HG02885 (cell line): ENCODE data around the gene ZFYVE9.
A peak's percentile ranks its signal among the peaks of the same experiment; 100 is the strongest.
"Not testable (repeated sequence)": the region's sequence is repeated elsewhere in the genome, so short reads cannot be mapped to it uniquely, and the experiment has no call there.

Experiments
- ATAC-seq: cut with Tn5 transposase; IDR thresholded peaks from one replicate; pipeline ENCODE4 v1.9.1; 2021; ENCODE audit warnings: mild to moderate bottlenecking; ENCODE audit not compliant: unreplicated experiment, poor library complexity

Gene ZFYVE9

GRCh38 chr1:52141513-52142219, at the start of gene ZFYVE9:
Gene ZFYVE9 (plus strand): TSS chr1:52142089. CDS start chr1:52233207, 91,118 bp downstream.
- peak; percentile 73 for ATAC-seq

DNA sequence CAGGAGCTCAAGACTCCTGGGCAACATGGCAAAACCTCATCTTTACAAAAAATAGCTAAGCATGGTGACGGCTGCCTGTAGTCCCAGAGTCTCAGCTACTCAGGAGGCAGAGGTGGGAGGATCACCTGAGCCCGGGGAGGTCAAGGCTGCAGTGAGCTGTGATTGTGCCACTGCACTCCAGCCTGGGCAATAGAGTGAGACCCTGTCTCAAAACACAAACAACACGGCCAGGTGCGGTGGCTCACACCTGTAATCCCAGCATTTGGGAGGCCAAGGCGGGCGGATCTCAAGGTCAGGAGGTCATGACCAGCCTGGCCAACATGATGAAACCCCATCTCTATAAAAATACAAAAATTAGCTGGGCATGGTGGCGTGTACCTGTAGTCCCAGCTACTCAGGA, 47.6 kb upstream of the ZFYVE9 start:
- ATAC-seq = not testable (repeated sequence)

DNA sequence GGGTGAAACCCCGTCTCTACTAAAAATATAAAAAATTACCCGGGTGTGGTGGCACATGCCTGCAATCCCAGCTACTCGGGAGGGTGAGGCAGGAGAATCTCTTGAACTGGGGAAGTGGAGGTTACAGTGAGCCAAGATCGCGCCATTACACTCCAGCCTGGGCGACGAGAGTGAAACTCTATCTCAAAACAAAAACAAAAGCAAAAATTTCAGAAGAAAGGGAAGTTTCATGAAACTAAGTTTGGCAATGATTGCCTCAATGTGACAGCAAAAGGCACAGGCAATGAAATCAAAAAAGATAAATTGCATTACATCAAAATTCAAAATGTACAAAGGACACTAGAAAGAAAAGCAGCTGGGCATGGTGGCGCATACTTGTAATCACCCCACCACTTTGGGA, 45.7 kb upstream of the ZFYVE9 start:
- no peak for ATAC-seq

DNA sequence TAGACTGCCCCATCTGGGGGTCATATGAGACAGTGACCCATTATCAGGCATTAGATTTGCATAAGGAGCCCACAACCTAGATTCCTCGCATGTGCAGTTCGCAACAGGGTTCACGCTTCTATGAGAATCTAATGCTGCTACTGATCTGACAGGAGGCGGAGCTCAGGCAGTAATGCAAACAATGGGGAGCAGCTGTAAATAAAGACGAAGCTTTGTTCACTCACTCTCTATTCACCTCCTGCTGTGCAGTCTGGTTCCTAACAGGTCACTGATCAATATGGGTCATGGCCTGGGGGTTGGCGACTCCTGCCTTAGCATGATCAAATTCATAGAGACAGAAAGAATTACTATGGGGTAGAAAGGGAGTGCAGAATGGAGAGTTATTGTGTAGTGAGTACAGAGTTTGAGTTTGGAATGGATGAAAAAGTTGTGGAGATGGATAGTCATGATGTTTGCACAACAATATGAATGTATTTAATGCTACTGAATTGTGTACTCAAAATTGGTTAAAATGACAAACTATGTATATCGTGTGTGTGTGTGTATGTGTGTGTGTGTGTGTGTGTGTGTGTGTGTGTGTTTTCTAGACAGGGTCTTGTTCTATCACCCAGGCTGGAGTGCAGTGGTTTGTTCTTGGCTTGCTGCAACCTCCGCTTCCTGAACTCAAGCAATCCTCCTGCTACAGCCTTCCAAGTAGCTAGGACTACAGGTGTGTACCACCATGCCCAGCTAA, 43.6 kb upstream of the ZFYVE9 start:
- ATAC-seq = no peak

- ATAC-seq = no peak
Observed at GRCh38 chr1:52102336-52103013, 39.4 kb upstream of the ZFYVE9 start.

DNA sequence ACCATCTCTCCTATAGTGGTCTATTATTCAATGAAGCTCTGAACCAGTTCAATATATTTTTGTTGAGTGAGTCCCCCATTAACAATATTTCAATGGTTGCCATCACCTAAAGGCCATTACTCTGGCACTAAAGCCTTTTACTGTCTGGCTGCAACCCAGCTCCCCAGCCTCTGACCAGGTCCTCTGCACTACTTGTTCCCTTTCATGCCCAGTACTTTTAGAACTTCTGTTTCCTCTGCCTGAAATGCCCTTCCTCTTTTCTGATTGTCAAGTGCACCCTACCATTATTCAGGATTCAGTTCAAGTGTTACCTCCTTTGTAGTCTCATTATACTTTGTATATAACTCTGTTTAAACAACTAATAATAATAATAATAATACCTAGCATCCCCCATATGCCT, 30.4 kb upstream of the ZFYVE9 start:
- no peak for ATAC-seq

DNA sequence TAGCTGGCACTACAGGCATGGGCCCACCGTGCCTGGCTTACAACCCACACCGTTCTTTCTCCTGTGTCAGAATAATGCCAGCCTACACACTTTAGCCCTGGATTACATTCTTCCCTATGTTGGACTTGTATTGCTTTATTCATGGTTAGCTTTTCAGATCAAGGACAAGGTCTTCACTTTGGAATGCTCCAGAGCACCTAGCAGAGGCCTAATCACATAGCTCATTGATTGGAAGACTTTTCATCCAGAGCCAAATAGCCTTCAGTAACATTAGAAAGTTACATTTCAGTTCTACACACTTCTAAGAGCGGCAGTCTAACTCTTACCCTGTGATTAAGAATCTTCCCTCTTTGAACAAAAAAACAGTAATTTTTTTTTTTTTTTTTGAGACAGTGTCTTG, 29.4 kb upstream of the ZFYVE9 start:
- no peak for ATAC-seq

GRCh38 chr1:52119301-52120079, 22.4 kb upstream of the ZFYVE9 start:
- no peak for ATAC-seq

- no peak for ATAC-seq
Observed at GRCh38 chr1:52122384-52122783, 19.5 kb upstream of the ZFYVE9 start.

DNA sequence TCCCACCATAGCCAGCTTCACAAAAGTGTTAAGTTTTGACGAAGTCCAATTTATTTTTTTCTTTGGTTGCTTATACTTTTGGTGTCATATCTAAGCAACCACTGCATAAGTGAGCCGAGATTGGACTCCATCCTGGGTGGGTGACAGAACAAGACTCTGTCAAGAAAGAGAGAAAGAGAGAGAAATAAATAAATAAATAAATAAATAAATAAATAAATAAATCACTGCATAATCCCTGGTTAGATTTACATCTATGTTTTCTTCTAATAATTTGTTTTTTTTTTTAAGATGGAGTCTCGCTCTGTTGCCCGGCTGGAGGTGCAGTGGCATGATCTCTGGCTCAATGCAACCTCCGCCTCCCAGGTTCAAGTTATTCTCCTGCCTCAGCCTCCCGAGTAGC, 18.3 kb upstream of the ZFYVE9 start:
- no peak for ATAC-seq

- ATAC-seq = no peak
Observed at GRCh38 chr1:52125736-52126359, 16.0 kb upstream of the ZFYVE9 start.

DNA sequence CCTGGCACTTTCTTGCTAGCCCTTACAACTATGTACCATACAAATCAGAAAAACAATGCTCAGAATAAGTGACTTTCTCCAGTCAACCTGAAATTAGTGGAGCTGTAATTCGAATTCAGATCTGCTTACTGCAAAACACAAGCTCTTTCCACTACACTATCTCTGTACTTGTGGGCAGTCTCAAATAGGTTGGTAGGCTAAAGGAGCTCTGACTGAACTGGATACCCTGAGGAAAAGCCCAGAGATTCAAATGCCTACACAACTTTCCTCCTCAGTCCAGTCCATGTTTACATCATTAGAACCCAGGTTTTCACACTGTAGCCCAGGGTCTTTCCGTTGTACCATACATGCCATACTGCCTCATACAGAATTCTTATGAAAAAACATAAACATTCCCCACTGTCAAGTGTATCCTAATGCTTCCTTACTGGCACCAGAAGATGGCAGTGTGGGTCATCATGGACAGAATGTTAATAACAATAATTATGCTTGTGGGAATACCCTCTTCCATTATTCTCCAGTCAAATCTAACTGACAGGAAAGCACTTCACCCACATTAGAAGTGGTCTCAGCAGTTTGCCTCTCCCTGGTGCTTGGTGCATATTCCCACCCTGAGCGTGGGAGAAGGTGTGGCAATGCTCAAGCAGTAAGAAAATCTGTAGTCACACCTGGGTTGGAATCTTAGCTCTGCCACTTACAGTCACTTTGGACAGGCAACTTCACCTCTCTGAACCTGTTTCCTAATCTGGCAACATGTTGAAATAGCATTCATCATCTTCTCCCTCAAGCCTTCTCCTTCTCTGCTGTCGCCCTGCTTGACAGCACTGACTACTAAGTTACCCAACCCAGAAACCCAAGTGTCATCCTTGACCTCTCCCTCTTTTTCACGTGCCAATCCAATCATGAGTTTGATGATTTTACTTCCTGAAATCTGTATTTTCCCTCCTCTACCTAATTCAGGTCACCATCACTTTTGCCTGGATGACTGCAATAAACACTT, 14.4 kb upstream of the ZFYVE9 start:
- ATAC-seq = no peak

GRCh38 chr1:52139817-52140540, 1.9 kb upstream of the ZFYVE9 start:
- peak; percentile 58 for ATAC-seq

- no peak for ATAC-seq
Observed at GRCh38 chr1:52140633-52141512, 1.0 kb upstream of the ZFYVE9 start.

DNA sequence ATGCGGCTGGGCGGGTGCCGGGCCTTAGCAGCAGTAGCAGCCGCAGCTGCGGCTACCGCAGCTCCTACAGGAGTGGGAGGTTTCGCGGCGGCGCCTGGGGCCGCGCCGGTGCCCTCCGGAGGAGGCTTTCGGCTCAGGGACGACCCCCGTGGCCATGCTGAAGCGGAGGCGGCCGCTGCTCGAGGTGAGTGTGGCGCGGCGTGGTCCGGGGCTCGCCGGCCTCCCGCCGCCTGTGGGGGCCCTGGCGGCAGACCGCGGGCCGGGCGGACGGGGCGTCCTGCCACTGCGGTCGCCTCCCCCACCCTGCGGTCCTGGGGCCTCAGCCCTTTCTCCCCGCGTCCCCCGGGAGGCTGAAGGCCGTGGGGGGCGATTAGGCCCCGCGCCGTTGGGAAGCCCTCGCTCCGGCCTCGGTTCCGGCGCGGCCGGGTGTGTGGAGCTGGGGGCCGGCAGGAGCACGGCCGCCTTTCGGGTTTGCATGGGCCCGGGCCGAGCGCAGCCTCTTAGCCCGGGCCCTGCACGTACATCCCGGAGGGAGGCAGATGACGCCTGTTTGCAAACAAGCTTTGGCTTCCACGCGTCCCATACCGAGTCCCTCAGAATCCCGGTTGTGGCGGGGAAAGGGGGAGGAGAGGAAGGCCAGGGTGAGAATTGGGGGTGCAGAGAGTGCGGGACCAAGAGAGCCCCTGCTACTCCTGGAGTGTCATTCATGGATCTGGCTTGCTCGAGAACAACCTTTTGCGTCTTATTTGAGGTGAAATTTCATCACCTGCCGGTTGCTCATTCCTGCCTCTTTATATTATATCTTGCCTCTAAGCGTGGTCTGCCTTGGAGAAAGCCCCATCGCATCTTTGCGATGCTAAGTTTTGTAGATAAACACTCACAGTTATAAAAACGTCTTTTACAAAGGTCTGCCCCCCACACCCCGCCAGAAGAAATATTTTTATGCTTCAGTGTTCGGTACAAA, 613 bp downstream of the ZFYVE9 start:
- peak; percentile 52 for ATAC-seq

GRCh38 chr1:52145137-52145536, 3.2 kb downstream of the ZFYVE9 start:
- ATAC-seq = no peak
